GM19328 (cell line): Measurements from ENCODE around the gene PGA3.
"Not testable (repeated sequence)": the region's sequence is repeated elsewhere in the genome, so short reads cannot be mapped to it uniquely, and the experiment has no call there.

Experiments used
- ATAC-seq: cut with Tn5 transposase; IDR thresholded peaks from one replicate; pipeline ENCODE4 v1.9.1; 2021; ENCODE audit warnings: mild to moderate bottlenecking, moderate library complexity; ENCODE audit not compliant: unreplicated experiment

PGA3 gene

DNA sequence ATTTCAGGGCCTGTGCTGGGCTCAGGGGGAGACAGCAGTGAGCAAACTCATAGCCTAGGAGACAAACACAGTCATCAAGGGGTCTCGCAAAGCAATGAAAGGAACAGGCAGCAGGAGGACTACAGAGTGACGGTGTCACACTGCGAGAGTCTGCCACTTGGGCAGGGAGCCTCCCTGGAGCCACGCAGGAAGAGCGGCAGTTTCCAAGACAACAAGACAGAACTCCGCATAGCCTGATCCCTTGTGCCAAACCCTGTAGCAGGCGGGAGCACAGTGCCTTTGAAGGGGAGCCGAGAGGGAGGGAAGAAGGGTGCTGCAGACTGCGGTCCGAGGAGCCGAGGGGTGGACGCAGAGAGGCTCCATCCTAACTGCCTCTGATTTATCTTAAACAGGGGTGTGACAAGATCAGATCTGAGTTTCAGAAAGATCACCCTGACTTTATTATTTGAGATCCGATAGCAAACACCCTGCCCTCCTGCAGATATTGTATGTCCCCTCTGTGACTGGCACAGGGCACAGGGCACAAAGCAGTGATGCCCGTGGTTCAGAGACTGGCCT is 1.3 kb downstream of the PGA3 start:
- ATAC-seq = not testable (repeated sequence)

GRCh38 chr11:61207636-61208310 is 4.5 kb downstream of the PGA3 start:
- ATAC-seq = not testable (repeated sequence)

DNA sequence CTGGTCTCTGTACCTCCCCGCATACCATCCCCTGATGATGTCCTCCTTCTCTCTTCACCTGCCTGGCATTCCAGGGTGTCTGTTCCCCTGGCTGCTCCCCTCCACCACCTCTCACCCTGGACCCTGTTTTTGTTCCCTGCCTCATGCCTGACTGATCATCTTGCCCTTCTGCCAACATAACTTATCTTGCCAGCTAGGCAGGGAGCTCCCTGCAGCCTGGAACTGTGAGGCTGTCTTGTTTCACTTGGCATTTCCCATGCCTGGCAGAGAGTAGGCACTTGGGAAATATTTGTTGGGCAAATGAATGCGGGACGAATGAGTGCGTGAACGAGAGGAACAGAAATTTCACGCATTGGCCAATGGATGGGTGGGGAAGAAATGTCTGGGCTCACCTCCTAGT is 7.3 kb downstream of the PGA3 start:
- not testable (repeated sequence) for ATAC-seq

GRCh38 chr11:61211327-61211952 is 8.1 kb downstream of the PGA3 start:
- ATAC-seq = not testable (repeated sequence)

- not testable (repeated sequence) for ATAC-seq
Observed at GRCh38 chr11:61212202-61212601, 8.9 kb downstream of the PGA3 start.

- not testable (repeated sequence) for ATAC-seq
Observed at GRCh38 chr11:61213711-61214324, 10.5 kb downstream of the PGA3 start.

DNA sequence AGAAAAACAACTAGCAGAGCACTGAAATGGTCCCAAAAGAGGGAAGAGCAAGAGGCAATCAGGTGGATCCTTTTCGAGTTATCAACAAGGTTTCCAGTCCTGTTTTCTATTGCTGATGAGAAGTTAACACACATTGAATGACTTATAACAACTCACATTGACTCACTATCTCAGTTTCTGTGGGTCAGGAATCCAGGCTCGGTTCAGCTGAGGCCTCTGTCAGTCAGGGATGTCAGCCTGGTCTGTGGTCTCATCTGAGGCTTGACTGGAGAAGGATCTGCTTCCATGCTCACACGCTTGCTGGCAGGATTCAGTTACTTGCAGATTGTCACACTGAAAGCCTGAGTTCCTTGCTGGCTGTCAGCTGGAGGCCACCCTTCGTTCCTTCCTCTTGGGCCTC is 15.0 kb downstream of the PGA3 start:
- ATAC-seq = not testable (repeated sequence)

DNA sequence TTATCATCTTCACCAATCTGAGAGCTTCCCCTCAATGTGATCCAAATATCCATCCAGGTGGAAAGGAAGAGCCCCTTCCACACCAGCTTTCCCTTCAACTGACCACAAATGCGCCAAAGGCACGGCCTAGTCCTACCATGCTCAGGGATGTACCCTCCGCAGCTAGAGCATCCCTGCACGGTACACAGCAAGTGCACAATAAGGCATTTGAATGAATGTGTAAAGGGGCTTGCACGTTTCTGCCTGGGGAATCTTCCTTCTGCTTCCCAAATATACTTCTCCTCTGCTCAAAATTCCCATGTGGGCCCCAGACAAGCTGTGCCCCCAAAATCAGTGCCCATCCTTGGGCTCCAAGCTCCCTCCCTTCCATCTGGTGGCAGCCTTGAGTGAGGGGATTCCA is 15.7 kb downstream of the PGA3 start:
- not testable (repeated sequence) for ATAC-seq

DNA sequence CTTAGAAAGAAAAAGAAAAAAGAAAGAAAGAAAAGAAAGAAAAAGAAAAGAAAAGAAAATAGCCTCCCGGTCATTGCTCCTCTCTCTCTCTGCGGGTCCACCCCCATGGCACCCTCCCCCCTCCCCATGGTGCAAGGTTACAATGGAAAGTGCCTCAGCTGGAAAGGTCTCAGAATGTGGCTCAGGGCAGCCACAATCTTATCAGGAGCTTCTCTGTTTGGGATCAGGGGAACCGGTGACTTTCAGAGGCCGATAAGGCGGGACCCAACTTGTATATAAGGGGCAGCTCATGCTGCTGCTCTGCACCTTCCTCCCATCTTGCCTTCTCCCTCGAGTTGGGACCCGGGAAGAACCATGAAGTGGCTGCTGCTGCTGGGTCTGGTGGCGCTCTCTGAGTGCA is 18.7 kb downstream of the PGA3 start, which contains the start of gene PGA4:
PGA4 (plus strand) TSS at position 301 of the 400 bp plus-strand sequence; CDS start at position 355, 54 bp downstream.
- not testable (repeated sequence) for ATAC-seq

- ATAC-seq = not testable (repeated sequence)
Observed at GRCh38 chr11:61222692-61223091, 19.4 kb downstream of the PGA3 start.

GRCh38 chr11:61226457-61227137 is 23.3 kb downstream of the PGA3 start:
- not testable (repeated sequence) for ATAC-seq

- ATAC-seq = not testable (repeated sequence)
Observed at GRCh38 chr11:61229458-61229857, 26.1 kb downstream of the PGA3 start.

DNA sequence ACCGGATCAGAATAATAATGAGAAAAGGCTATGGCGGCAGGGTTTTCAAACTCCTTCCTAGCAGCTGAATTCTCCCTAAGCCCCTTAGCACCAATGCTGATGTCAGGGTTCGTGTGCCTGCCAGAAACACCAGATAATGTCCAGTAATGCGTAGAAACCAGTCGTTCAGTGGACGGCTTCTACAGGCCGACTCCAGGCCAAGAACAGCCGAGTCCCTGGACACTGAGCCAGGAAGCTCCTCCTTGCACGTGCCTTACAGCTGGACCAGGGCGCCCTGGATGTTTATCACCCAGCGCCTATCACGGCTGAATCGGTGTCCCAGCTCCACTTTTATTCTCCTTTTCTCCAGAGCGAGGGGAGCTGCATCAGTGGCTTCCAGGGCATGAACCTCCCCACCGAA is 27.7 kb downstream of the PGA3 start:
- ATAC-seq = not testable (repeated sequence)

DNA sequence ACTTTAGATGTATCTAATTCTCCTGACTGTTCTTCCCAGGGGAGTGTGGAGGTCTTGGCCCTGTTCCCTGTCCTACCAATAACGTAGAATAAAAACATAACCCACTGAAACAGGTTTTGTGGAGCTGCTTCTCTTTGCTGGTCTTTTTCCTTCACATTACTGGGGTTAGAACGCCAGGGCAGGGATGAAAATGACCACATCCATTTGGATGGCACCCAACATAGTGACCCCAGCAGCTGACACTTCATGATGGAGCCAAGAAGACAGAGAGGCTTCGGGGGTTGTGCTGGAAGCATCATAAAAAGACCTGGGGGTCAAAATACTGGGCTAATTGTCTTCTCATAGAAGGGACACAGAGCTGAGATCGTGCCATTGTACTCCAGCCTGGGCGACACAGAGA is 28.3 kb downstream of the PGA3 start:
- not testable (repeated sequence) for ATAC-seq

GRCh38 chr11:61232548-61233145 is 29.3 kb downstream of the PGA3 start:
- ATAC-seq = not testable (repeated sequence)

- not testable (repeated sequence) for ATAC-seq
Observed at GRCh38 chr11:61237130-61237529, 33.8 kb downstream of the PGA3 start.

DNA sequence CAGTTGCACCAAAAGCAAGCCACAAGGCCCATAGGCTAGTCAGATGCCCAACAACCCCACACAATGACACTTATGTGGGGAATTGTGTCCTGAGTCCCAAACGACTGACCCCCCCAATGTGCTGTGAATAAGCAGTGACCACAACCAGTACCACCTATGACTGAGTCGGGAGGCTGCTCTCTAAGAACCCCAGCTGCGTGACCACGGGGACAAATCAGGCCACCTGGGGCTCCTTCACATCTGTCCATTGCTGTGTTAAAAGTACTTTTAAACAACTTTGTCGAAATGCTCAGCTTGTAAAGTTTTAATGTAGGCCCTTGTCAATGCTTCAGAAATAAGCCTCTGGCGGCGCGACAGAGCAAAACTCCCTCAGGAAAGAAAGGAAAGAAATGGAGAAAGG is 37.0 kb downstream of the PGA3 start:
- not testable (repeated sequence) for ATAC-seq

GRCh38 chr11:61240875-61241274 is 37.6 kb downstream of the PGA3 start, which contains the start of gene PGA5:
PGA5 (plus strand) TSS chr11:61241175; CDS start chr11:61241227, 52 bp downstream.
- ATAC-seq = not testable (repeated sequence)

DNA sequence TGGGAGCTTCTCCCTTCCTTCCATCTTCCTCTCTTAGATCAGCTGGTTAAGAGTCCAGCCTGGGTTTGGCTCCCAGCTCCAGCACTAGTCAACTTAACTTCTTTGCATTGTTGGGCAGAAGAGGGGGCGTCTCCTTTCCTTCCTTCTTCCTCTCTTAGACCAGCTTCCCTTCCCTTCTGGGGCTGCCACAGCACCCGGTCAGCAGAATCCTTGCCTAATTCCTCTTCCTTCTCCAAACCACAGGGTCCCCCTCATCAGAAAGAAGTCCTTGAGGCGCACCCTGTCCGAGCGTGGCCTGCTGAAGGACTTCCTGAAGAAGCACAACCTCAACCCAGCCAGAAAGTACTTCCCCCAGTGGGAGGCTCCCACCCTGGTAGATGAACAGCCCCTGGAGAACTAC is 38.2 kb downstream of the PGA3 start:
- ATAC-seq = not testable (repeated sequence)

DNA sequence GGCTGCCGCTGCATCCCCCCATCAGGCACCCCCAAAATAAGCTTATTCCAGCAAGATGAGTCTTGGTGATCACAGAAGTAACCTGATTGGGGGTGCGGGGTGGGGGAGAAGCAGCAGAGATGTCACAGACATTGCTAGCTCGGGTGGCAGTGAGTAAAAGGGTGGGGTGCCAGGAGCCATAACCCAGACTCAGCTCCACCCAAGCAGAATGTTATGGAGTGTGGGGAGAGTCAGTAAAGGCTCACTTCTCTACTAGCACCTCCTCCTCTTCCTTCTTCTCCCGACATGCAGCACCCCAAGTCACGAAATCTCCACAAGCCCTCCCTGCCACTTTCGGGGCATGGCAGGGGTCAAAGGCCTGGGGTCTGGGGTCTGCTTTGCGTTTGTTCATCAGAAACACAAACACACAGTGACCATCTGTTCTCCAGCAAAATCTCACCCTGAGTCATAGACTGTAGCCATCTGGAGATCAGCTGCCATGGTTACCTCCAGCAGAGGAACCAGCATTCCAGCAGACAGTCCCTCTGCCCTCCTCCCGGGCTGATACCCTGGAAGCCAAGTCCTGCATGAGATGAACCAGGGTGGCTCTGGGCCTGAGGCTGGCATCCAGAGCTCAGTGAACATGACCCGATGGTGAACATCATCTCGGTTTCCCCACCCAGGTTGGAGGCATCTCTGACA is 42.1 kb downstream of the PGA3 start:
- ATAC-seq = not testable (repeated sequence)
